Right hindlimb (tissue), 1 donor: Measurements from ENCODE around the gene RAPGEF4.
"Not testable (repeated sequence)": the region's sequence is repeated elsewhere in the genome, so short reads cannot be mapped to it uniquely, and the experiment has no call there.

Experiments
- DNase-seq: peaks from one replicate; pipeline ENCODE4 v3.0.0-alpha.2; 2018

The RAPGEF4 gene

DNA sequence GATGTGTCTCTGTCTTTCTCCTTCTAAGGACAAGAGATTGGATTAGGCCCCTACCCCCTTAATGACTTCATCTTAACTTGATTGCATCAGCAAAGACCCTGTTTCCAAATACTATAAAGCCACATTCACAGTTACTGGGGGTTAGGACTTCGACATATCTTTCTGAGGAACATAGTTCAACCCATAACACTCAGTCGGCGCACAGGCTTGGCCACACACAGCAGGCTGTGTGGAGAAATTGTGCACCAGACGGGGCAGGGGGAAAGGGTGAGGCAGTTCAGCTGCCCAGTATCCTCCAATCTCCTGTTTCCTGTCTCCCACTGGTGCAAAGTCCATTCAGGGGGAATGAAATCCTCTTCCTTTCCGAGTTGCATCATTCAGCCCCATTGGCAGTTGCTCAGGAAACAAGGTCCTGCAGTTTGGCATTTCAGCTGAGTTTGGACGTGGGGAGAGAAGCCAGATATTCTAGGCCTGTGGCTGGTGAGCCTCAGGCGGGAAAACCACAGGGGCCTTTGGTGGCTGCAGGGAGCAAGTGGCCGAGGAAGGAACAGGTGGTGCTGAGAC is 9.4 kb upstream of the RAPGEF4 start:
- no peak for DNase-seq

DNA sequence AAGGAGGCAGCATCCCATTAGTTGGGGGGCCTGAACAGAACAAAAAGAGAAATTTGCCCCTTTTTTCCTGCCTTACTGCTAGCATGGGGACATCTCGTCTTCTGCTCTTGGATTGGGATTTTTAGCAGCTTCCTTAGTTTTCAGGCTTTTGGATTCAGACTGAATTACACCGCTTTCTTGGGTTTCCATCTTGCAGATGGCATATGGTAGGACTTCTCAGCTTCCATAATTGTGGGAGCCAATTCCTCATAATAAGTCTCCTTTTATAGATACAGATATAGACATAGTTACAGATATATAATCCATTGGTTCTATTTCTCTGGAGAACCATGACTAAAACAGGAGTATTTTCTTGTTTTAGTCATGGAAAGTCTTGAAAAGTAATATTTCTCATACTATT is 5.2 kb upstream of the RAPGEF4 start:
- no peak for DNase-seq

DNA sequence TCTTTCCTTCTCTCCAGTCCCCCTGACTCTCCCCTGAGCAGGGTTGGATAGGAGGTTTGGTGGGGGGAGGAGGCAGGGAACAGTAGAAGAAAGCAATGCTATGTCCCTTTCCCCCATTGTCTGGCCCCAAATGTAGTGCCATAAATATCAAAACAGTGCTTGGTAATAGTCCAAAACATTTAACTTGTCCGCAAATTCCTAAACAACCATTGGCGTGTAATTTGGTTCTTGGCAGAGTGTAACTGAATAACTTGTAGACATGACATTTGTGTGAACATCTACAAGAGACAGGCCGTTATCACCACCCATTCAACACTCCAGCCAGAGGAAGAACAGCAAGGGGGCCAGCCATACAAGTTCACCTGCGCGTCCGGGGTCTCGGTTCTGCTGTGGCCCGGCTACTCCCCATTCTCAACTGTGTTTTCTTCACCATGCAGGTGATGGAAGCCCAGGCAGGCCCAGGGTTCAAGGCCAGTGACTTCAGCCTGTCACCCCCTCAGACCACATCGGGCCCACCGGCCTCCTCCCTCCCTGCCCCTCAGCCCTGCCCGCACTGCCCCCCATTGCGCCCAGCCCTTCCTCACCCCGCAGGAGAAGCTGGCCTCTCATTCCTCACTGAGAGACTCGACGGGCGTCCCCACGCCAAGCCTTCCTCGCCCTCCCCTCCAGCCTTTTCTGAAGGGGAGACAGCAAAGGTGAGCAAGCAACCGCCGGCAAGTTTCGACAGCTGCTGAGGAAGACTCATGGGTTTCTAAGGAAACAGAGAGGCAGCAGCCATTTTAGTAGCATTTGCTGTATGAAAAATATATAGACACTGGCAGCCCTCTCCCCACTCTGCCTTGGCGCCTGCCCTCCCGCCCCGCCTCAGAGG is 699 bp upstream of the RAPGEF4 start:
- no peak for DNase-seq

DNA sequence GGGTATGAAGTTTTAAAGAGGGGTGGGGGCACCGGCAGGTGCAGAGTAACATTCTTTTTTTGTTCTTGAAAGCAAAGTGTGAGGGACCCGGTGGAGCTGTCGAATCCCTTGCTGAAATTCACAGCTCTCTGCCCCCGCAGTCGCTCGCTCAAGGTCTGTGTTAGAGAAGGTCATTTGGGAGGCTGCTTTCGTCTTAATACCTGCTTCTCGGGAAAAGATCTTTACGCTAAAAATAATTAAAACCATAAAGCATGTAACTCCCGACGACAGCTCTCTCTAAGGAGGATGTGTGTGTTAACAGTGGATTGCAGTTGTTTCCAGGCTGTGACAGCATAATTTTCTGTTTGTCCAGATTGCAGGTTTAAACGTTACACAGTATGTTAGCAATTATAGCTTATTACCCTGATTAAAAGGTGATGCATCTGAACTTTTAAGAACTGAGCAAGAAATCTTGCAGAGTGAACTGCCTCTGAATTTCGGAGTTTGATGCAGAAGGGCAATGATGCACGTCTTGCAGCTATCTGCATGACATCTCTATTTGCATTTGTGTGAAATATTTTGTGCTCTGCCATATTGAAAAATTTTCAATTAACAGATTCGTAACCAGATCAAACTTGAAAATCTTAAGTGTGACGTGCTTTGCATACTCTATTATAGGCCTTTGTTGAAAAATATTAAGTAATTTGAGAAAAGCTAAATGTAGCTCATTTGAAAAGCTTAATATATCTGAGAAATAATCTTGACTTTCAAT is 954 bp downstream of the RAPGEF4 start:
- no peak for DNase-seq

DNA sequence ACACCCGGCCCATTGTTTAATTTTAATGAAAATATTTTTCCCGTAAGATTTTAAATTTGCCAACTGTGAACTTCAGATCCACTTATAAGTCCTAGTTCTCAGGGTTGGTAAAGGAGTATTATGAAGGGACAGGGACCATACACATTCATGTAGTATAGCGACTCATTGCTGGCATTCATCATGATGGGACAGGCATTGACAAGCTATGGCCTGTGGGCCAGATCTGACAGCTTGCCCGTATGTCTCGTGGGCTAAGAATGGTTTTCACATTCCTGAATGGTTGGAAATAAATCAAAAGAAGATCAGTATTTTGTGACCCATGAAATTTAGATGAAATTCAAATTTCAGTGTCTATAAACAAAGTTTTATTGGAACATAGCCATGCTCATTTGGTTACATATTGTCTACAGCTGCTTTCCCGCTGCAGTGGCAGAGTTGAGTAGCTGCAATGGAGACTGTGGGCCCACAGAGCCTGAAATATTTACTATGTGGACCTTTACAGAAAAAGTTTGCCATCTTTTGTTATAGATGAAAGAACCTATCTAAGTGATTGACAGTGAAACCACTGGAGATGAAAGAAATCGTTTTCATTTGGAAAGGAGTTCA is 4.1 kb downstream of the RAPGEF4 start:
- no peak for DNase-seq

DNA sequence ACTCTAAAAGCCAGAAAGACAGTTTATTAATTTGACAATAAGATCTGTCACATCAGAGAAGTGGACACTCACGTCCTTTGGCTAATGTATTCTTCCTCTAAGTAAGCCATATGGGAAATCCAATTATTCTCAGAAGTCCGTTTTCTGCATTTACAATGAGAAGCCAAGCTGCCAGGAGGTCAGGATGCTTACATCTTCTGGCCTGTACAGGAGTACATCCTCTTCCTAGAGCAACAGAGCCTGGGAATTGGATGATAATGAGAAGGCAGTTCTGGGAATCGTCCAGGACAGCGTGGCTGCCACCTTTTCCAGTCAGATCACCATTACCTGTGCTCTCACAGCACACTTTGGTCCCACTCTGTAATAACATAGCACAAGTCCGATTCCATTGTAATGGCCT is 5.2 kb downstream of the RAPGEF4 start:
- no peak for DNase-seq

DNA sequence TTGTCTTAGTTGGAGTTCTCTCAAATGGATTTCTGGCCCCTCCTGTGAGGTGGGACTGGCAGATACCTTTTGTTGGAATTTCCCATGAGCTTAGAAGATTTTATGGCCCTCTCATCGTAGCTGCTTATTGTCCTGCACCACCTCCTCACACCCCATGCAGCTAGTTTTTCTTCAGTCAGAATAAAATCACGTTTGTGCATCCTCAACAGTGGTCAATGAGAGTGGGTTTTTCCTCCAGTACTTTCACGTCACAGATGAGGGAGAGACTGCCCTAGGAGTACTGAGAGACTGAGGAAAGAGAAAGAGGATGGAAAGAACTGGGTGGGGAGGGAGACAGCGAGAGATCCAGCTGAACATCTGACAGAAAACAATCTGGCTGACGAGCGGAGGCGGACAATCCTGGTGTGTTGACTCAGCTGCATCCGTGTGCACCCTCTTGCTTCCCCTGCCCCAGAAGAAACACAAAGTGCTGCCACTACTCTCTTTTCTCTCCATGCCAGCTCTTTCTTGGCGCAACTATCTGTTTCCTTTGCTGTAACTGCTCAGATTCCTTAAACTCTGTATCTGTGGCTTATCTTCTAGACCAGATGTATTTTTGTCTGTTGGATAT is 7.4 kb downstream of the RAPGEF4 start:
- no peak for DNase-seq

DNA sequence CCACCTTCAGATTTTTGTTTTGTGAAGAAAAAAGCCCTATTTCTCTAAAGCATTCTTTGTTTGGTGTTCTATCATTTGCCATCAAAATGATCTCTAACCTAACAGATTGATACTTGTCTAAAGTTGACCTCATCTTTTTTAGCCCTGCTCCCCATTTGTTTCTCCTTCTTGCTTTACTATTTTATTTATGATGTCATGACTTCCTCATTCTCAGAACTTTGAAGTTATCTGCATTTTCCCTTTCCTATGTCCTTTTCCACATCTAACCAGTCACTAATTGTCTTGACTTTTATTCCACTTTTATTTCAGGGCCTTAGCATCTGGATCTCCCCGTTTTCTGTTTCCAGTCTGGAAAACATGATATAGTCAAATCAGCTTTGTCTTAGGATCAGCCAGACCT is 8.3 kb downstream of the RAPGEF4 start:
- DNase-seq, result no peak

DNA sequence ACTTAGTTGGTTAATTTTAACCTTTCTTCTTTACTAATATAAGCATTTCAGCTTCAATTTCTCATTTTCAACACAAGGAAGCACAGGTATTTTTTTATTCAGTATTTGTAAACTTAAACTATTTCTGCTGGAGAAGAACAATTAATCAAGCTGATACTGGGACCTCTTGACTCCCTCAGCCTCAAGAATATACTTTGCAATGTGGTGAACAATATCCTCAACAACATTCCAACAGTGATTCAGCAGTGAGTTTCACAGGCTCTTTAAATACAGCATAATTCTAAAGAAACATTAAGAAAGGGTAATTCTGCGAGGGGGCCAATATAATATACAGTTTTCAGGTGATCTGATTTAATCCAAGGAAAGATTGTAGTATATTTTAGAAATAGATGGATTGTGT is 10.0 kb downstream of the RAPGEF4 start:
- DNase-seq, result no peak

DNA sequence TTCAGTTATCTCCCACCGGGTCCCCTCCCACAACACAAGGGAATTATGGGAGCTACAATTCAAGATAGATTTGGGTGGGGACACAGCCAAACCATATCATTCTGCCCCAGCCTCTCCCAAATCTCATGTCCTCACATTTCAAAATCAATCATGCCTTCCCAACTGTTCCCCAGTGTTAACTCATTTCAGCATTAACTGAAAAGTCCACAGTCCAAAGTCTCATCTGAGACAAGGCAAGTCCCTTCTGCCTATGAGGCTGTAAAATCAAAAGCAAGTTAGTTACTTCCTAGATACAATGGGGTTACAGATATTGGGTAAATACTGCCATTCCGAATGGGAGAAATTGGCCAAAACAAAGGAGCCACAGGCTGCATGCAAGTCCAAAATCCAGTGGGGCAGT is 12.9 kb downstream of the RAPGEF4 start:
- not testable (repeated sequence) for DNase-seq

DNA sequence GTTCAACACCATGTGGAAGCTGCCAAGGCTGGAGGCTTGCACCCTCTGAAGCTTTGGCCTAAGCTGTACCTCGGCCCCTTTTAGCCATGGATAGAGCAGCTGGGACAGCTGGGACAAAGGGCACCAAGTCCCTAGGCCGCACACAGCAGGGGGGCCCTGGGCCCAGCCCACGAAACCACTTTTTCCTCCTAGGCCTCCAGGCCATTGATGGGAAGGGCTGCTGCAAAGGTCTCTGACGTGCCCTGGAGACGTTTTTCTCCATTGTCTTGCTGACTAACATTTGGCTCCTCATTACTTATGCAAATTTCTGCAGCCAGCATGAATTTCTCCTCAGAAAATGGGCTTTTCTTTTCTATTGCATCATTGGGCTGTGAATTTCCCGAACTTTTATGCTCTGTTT is 13.7 kb downstream of the RAPGEF4 start:
- DNase-seq, result no peak

DNA sequence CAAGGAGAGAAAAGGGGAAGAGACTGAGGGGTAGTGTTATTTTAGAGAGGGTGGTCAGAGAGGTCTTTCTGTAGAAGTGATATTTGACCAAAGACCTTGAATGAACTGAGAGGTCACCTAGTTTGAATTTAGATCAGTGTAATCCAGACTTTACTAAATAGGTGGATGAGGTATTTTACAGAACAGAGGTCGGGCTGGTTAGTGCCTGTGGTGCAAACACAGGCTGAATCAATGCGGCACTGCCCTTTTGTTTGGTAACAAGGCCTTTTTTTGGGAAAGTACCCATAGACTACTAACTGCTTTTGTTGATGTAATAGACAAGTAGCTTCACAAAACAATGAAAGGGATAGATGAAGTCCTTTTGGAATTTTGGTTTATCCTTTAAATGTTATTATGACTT is 15.9 kb downstream of the RAPGEF4 start:
- DNase-seq, result no peak

DNA sequence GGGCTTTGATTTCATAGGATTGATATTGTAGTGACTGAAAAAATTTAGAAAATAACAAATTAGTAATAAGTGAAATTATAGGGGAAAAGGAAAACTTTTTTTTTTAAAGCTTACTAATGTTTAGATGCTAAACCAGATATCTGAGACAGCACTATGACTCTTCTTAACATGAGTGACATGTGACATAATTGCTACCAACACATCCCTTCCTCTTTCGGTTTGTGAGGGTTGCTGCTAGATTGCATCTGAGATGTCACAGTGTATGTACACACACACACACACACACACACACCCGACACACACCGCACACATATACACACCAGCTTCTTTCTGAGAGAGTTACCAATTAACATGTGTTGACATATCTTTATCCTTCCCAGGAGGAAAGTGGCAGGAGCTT is 18.0 kb downstream of the RAPGEF4 start:
- no peak for DNase-seq

DNA sequence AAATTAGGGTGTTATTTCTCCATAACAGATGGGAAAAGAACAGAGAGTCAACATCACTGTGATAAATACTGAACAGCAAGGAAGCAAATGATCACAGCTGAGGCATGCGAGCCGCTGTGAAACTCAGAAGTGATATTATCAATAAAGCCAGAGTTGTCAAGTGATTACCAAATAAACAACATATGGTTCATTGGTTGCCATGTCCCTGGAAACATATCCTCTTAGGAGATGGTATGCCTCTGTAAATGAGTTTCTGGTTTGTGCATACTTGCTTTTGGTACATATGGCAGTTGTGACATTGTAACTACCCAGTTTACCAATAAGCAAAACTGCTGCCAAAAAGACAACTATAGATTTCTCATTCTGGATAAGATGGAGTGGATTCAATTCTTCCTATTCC is 23.8 kb downstream of the RAPGEF4 start:
- DNase-seq, result no peak

DNA sequence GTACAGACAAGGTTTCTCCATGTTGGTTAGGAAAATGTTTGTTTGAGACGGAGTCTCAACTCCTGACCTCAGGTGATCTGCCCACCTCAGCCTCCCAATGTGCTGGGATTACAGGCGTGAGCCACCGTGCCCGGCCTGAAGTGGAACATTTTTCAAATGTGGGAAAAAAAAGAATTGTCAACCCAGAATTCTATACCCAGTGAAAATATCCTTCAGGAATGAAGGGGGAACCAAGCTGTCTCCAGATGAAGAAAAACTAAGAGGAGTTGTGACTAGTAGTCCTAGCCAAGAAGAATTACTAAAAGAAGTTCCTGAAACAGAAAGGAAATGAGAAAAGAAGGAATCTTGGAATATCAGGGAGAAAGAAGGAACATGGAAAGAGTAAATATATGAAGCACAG is 25.7 kb downstream of the RAPGEF4 start:
- DNase-seq, result no peak

DNA sequence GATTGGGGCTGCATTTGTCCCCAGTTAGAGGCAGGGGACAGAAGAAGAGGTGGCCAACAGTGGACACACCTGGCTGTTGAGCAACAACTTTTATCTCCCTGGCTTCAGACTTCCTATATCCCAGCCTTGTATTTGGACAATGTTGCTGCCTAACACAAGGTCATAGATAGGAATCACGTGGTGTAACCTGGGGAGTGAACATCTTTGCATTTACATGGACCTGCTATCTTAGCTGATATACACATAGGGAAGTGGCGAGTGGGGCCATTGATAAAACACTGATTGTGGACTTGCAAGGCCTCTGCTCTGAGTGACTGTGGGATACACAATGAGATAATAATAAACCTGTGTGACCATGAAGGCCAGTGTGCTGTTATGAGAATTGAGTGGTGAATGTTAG is 26.9 kb downstream of the RAPGEF4 start:
- DNase-seq, result no peak

DNA sequence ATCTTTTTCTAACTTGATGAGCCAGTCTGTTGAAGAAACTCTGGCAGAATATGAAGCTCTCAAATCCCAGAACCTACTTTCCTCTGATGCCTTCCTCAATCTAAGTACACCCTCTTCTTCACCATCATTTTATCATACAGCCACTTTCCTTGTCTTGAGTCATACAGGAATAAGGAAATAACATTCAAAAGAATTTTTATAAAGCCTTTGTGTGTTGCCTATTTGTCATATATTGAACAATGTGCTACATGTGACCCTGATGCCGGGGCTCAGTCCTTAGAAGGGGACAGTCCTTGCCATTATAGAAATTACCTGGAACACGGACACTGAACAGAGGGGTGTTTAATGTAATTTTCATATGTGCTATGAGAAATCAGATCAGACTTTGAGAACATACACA is 27.4 kb downstream of the RAPGEF4 start:
- no peak for DNase-seq

DNA sequence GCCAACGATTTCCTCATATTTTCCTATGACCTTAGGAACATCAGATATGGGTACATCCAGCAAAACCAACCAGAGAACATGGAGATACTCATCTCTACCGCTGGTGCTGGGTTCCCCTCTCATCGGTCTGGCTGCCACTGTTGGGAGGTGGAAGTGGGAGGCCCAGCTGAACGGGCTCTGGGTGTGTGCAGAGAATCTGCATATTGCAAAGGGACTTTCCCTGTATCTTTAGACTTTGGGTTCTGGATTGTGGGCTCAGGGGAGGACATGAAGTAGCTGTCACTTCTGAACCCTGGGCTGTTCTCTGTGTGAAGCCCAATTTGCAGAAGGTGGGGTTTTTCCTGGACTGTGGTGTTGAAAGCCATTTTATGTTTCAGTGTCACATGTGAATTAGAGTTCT is 30.0 kb downstream of the RAPGEF4 start:
- no peak for DNase-seq

DNA sequence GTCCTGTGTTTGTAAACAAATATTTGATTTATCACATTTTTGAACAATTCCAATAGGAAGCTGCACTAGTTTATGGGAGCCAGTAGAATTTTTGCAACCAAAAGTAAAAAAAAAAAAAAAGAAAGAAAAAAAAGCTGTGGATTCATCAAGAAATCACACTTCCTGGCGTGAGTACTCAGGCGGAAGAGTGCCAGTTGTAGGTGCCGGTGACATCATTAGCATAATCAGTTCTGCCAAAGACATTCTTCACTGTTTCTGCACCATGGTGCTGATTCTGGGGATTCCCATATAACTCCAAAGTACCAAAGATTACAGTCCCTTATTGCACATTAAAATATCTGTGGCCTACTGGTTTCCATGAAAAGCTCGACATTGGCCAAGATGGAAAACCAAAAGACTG is 32.8 kb downstream of the RAPGEF4 start:
- DNase-seq, result no peak

DNA sequence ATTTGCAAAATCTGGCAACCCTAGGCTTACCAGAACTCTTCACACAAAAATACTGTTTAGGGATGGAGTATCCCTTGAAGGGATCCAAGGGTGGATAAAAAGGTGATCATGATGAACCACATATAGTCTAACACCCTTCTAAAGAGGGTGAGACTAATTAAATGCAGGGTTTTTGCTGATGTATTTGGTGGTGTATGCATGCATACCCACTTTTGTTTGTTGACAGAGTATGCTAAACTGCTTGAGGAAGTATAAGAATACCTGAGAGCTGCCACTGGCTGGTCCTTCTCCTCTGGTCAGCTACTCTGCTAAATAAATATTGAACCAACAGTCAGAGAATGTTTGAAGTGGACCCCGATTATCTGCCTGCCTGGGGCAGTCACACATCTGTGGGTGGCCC is 34.2 kb downstream of the RAPGEF4 start:
- no peak for DNase-seq

DNA sequence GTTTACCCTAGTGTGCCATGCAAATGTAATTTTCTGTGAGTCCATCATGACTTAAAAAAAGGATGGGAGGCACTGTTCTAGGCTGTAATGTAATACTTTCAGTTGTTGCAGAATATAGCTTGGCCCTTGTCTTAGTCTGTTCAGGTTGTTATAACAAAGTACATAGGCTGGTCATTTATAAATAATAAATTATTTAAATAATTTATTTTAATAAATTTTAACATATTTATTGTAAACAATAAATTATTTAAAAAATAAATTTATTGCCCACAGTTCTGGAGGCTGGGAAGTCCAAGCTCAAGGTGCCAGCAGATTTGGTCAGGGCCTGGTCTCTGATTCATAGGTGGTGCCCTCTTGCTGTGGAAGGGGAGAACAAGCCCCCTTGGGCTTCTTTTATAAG is 35.2 kb downstream of the RAPGEF4 start:
- no peak for DNase-seq

DNA sequence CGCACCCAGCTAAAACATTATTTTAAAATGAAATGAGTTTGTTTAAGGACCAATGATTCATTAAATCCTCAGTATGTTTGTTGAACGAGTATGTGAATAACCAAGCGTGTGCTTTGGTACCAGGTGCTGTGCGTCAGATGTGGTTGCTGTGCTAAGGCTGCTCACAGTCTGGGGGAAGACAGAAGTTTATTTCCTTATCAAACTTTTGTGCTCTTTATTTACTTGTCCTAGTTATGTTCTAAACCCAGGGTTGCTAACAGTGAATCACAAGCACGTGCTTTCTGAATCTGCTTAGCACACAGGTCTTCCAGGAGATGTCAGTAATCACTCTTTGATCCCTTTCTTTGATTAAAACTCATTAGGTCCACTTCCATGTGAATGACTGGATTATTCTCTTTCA is 37.0 kb downstream of the RAPGEF4 start:
- no peak for DNase-seq

DNA sequence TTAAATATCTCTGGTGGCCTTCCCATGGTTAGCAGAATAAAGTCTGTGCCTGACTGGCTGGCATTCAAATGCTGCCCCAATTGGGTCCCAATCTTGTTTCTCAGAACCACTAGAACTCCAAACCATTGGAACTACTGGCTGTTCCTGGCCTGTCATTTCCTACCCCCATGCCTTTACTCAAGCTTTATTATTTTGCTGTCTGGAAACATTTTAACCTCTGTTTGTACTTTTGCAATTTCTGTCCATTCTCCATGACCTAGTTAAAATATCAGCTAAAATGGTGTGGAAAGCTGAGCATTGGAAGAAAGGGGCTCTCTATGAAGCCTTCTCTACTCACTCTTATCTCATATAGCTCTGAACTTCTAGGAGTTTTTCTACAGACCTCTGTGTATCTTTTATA is 38.7 kb downstream of the RAPGEF4 start:
- no peak for DNase-seq
